T-cell (primary cell): ENCODE measurements around the gene TSSK6. TPM values are rescaled to one million over a fixed set of nuclear protein-coding genes. Genes with fewer than 3 reads are reported as not detected.

Experiments
- ATAC-seq, 4 experiments: fragments of 200-7000 bp in 3 of 4; fragments of 150-1000 bp in 1 of 4; cut with Tn5 transposase; replicated peaks in 1 of 4; 1 replicate in 3 of 4; 2 replicates in 1 of 4; pipeline ENCODE4 v1.10.0; 2021; ENCODE audit warnings: moderate library complexity in 3 of 4, mild to moderate bottlenecking in 2 of 4, moderate number of reproducible peaks in 1 of 4
- CTCF ChIA-PET, 2 donors: fragments of 300-600 bp; sonication (Branson Sonifier 250); formaldehyde crosslinking; loops; one replicate each; lab custom pipeline; 2022; ENCODE audit warnings: antibody characterized with exemption in 2 of 2; lab: Charles Lee
- POLR2A ChIA-PET, 2 donors: fragments of 300-600 bp; sonication (Branson Sonifier 250); formaldehyde crosslinking; loops; one replicate each; lab custom pipeline; 2022; ENCODE audit warnings: antibody characterized with exemption in 2 of 2; lab: Charles Lee
- DNase-seq, 35 experiments: peaks; one replicate each; pipeline versions ENCODE4 v3.0.0 to v3.0.0-alpha.2; 2013 to 2023
- H3K27ac ChIP-seq: one replicate; pipeline ENCODE4 v1.5.1; 2013; ENCODE audit warnings: low read length
- H3K27me3 ChIP-seq, 2 experiments: replicated peaks in 1 of 2; 1 replicate in 1 of 2; 2 replicates in 1 of 2; pipeline versions ENCODE4 v1.6.1 to v1.7.0; 2013; ENCODE audit warnings: low read length in 1 of 2, mixed read lengths in 1 of 2; ENCODE audit not compliant: control insufficient read depth in 2 of 2, insufficient read depth in 2 of 2; ENCODE audit errors: extremely low read depth in 1 of 2
- H3K36me3 ChIP-seq, 2 donors: 1 replicate in 1 of 2; 2 replicates in 1 of 2; pipeline versions ENCODE4 v1.6.1 to v1.7.0; 2013; ENCODE audit warnings: low read length in 1 of 2; ENCODE audit not compliant: control insufficient read depth in 2 of 2, insufficient read depth in 1 of 2; ENCODE audit errors: extremely low read depth in 1 of 2
- H3K4me1 ChIP-seq, 2 experiments: 1 replicate in 1 of 2; 2 replicates in 1 of 2; pipeline versions ENCODE4 v1.6.1 to v1.7.0; 2013; ENCODE audit warnings: low read length in 2 of 2, mixed read lengths in 1 of 2; ENCODE audit not compliant: insufficient read depth in 2 of 2, control insufficient read depth in 1 of 2; ENCODE audit errors: extremely low read depth in 1 of 2
- H3K4me3 ChIP-seq, 2 donors: 1 replicate in 1 of 2; 2 replicates in 1 of 2; pipeline versions ENCODE4 v1.5.1 to v1.7.0; 2013; ENCODE audit warnings: mild to moderate bottlenecking in 2 of 2, low read length in 1 of 2, moderate library complexity in 1 of 2; ENCODE audit not compliant: control insufficient read depth in 1 of 2; ENCODE audit errors: extremely low read depth in 1 of 2
- H3K9me3 ChIP-seq: 2 replicates; pipeline ENCODE4 v1.7.0; 2013
- H3K27ac Mint-ChIP-seq, 2 donors: one replicate each; pipeline ENCODE4 v1.8.0; 2020 to 2021; ENCODE audit warnings: mild to moderate bottlenecking in 2 of 2, mixed read lengths in 2 of 2
- H3K27me3 Mint-ChIP-seq, 2 donors: one replicate each; pipeline ENCODE4 v1.8.0; 2021 to 2022; ENCODE audit warnings: mixed read lengths in 2 of 2
- H3K36me3 Mint-ChIP-seq: one replicate; pipeline ENCODE4 v1.8.0; 2021; ENCODE audit warnings: mixed read lengths
- H3K4me1 Mint-ChIP-seq, 3 donors: one replicate each; pipeline ENCODE4 v1.8.0; 2020 to 2022; ENCODE audit warnings: mixed read lengths in 3 of 3, mild to moderate bottlenecking in 1 of 3
- H3K4me3 Mint-ChIP-seq, 3 donors: one replicate each; pipeline ENCODE4 v1.8.0; 2020 to 2022; ENCODE audit warnings: mild to moderate bottlenecking in 3 of 3, mixed read lengths in 3 of 3, moderate library complexity in 3 of 3
- H3K9me3 Mint-ChIP-seq, 3 donors: one replicate each; pipeline ENCODE4 v1.8.0; 2020 to 2022; ENCODE audit warnings: mixed read lengths in 3 of 3
- WGBS: methylation state at CpG from one replicate; pipeline ENCODE4 v1.1.5; 2013; ENCODE audit warnings: missing lambda C conversion rate; ENCODE audit not compliant: insufficient coverage; 5-methylcytosine and 5-hydroxymethylcytosine counted together
- total RNA-seq, 35 experiments: library from RNA in 6 of 35; stranded (reverse) in 6 of 35; fragments of 120-200 nt in 1 of 35; gene quantifications; one replicate each; pipeline versions ENCODE4 v1.2.1 to v1.2.4 and lab custom pipeline; 2013 to 2026

The TSSK6 gene
- total RNA-seq, 5 donors from 2014 or later (not counting 1 experiment from before 2014, with no cell fraction given): 3.9 to 13.0 (median 11.0) TPM

- no peaks in the 10 kb centered on the region for H3K9me3 Mint-ChIP-seq
- Histone ChIP-seq H3K4me1 (peaks cover 0 to under 1% of the 10 kb centered on the region in 2 experiments), H3K4me3 (no peak overlapping the region), H3K27ac (no peak overlapping the region), H3K36me3 (peaks cover 52 to 95% of the 10 kb centered on the region in 2 donors), H3K9me3 (no peaks in the 10 kb centered on the region), H3K27me3 (no peaks in the 10 kb centered on the region)
- 95% methylated on average over 15 of the region's 18 CpGs for WGBS
- peaks cover 50% of the 10 kb centered on the region for H3K36me3 Mint-ChIP-seq
- peak overlapping the region in 1 of 2 donors; percentile 19 for H3K27ac Mint-ChIP-seq
- CTCF ChIA-PET: interaction anchor here in 1 of 2 donors (0.6 kb wide), 1 partner anchor 97 kb away, joined by 5 read pairs; no protein-coding TSS in a partner anchor
- POLR2A ChIA-PET: no interaction called here
- H3K4me1 Mint-ChIP-seq: peaks cover 0 to 2% (median 0%) of the 10 kb centered on the region in 3 donors
- H3K4me3 Mint-ChIP-seq: no peak overlapping the region
- ATAC-seq: no peak
- DNase-seq: no peak
- H3K27me3 Mint-ChIP-seq: no peaks in the 10 kb centered on the region
These were observed 15.9 kb downstream of the TSSK6 start for GRCh38 chr19:19499272-19499995.

- DNase-seq: no peak
- Mint-ChIP-seq H3K4me1 (peaks cover 0 to 2% (median 0%) of the 10 kb centered on the region in 3 donors), H3K27me3 (no peaks in the 10 kb centered on the region), H3K27ac (no peak overlapping the region), H3K4me3 (no peak overlapping the region), H3K36me3 (peaks cover 47% of the 10 kb centered on the region), H3K9me3 (no peaks in the 10 kb centered on the region)
- peaks cover 59 to 96% of the 10 kb centered on the region in 2 donors for H3K36me3 ChIP-seq
- no peaks in the 10 kb centered on the region for H3K27me3 ChIP-seq
- H3K4me1 ChIP-seq: peaks cover 0 to 3% of the 10 kb centered on the region in 2 experiments
- POLR2A ChIA-PET: no interaction called here
- whole genome bisulfite sequencing: 96% methylated on average over 25 of the region's 33 CpGs
- no peak for ATAC-seq
- H3K9me3 ChIP-seq: no peaks in the 10 kb centered on the region
- CTCF ChIA-PET: no interaction called here
- H3K4me3 ChIP-seq: no peak overlapping the region
- H3K27ac ChIP-seq: no peak overlapping the region
These were observed 16.9 kb downstream of the TSSK6 start for GRCh38 chr19:19498255-19498991.

GRCh38 chr19:19495614-19496603 lies 19.4 kb downstream of the TSSK6 start:
- Histone ChIP-seq H3K9me3 (no peaks in the 10 kb centered on the region), H3K27me3 (no peaks in the 10 kb centered on the region), H3K27ac (no peak overlapping the region), H3K36me3 (peaks cover 43 to 92% of the 10 kb centered on the region in 2 donors), H3K4me1 (peaks cover 0 to 9% of the 10 kb centered on the region in 2 experiments), H3K4me3 (no peak overlapping the region)
- H3K4me1 Mint-ChIP-seq: peaks cover 0 to 2% (median under 1%) of the 10 kb centered on the region in 3 donors
- DNase-seq (no peak), ATAC-seq (no peak)
- no peak overlapping the region for H3K4me3 Mint-ChIP-seq
- no peaks in the 10 kb centered on the region for H3K9me3 Mint-ChIP-seq
- ChIA-PET CTCF (interaction anchor here in 1 of 2 donors (0.7 kb wide), 1 partner anchor 123 kb away, joined by 6 read pairs; no protein-coding TSS in a partner anchor), POLR2A (no interaction called here)
- H3K27me3 Mint-ChIP-seq: no peaks in the 10 kb centered on the region
- no peak overlapping the region for H3K27ac Mint-ChIP-seq
- peaks cover 30% of the 10 kb centered on the region for H3K36me3 Mint-ChIP-seq
- WGBS: 96% methylated on average over 29 of the region's 30 CpGs

- DNase-seq: no peak
- ChIA-PET POLR2A (no interaction called here), CTCF (no interaction called here)
- Mint-ChIP-seq H3K4me3 (no peak overlapping the region), H3K9me3 (no peaks in the 10 kb centered on the region), H3K27me3 (no peaks in the 10 kb centered on the region), H3K36me3 (peaks cover 20% of the 10 kb centered on the region), H3K27ac (peak overlapping the region in 1 of 2 donors; percentile 28), H3K4me1 (peaks cover 17 to 20% (median 19%) of the 10 kb centered on the region in 3 donors)
- Histone ChIP-seq H3K27me3 (no peaks in the 10 kb centered on the region), H3K4me1 (peaks cover 12 to 28% of the 10 kb centered on the region in 2 experiments), H3K9me3 (no peaks in the 10 kb centered on the region), H3K4me3 (no peak overlapping the region), H3K36me3 (peaks cover 35 to 75% of the 10 kb centered on the region in 2 donors), H3K27ac (no peak overlapping the region)
- ATAC-seq: no peak
- WGBS: 91% methylated on average over 15 of the region's 15 CpGs
These were observed 21.4 kb downstream of the TSSK6 start for GRCh38 chr19:19493841-19494546.

GRCh38 chr19:19492026-19492610 lies 23.2 kb downstream of the TSSK6 start:
- Mint-ChIP-seq H3K9me3 (no peaks in the 10 kb centered on the region), H3K36me3 (peaks cover 19% of the 10 kb centered on the region), H3K27me3 (no peaks in the 10 kb centered on the region), H3K27ac (no peak overlapping the region), H3K4me3 (no peak overlapping the region), H3K4me1 (peaks cover 35 to 38% (median 37%) of the 10 kb centered on the region in 3 donors)
- 86% methylated on average over 8 of the region's 21 CpGs for WGBS
- no peaks in the 10 kb centered on the region for H3K27me3 ChIP-seq
- DNase-seq (no peak), ATAC-seq (no peak)
- peaks cover 28 to 47% of the 10 kb centered on the region in 2 experiments for H3K4me1 ChIP-seq
- CTCF ChIA-PET: interaction anchor here (0.6 to 4.4 kb wide), 6 partner anchors 34 to 263 kb away, joined by 3 to 28 read pairs (median 6); no protein-coding TSS in a partner anchor
- POLR2A ChIA-PET: no interaction called here
- H3K36me3 ChIP-seq: peaks cover 18 to 57% of the 10 kb centered on the region in 2 donors
- H3K27ac ChIP-seq: no peak overlapping the region
- no peak overlapping the region for H3K4me3 ChIP-seq
- no peaks in the 10 kb centered on the region for H3K9me3 ChIP-seq
